WI38 (cell line): Measurements from ENCODE around the gene DOCK1.

Experiments used
- H3K4me3 ChIP-seq: 2 replicates; pipeline ENCODE4 v1.5.1; 2011; ENCODE audit warnings: low read depth, mild to moderate bottlenecking, control low read depth, low read length
- CTCF ChIP-seq: IDR thresholded peaks from 2 replicates; pipeline ENCODE4 v1.5.1; 2012; ENCODE audit warnings: low read depth, mild to moderate bottlenecking, control low read depth, low read length

Gene DOCK1

GRCh38 chr10:127415116-127415515 lies 509.9 kb downstream of the DOCK1 start:
- no peak for TF ChIP-seq CTCF
- no peak overlapping the region for H3K4me3 ChIP-seq

DNA sequence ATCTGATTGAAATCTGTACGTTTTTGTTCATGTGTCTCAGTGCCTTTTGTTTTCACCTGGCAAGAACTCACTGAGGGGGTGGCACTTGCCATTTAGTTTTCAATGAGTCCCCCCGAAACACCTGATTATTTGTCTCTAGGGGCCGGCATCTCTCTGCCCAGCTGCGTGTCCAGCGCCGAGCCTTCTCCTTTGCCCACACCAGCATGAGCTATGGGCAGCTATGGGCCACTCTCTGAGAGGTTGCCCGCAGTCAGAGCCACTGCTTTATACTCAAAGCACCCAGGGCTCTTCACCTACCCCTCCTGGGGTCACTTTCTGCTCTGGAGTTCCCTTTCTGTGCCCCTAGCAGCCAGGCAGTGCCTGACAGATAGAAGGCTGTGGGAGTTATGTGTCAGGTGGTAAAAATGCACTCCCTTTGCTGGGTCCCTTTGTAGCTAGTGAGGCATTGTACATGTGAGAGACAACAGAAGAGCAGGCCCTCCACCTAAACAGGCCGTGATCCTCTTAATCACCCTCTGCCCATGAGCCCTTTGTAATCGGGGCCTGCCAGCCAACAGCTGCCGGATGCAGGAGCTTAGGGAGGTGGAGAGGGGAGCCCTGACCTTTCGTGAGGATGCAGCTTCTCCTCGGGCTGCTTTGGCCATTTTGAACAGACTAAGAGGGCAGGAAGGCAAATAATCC lies 510.8 kb downstream of the DOCK1 start:
- H3K4me3 ChIP-seq: no peak overlapping the region
- TF ChIP-seq CTCF: no peak

DNA sequence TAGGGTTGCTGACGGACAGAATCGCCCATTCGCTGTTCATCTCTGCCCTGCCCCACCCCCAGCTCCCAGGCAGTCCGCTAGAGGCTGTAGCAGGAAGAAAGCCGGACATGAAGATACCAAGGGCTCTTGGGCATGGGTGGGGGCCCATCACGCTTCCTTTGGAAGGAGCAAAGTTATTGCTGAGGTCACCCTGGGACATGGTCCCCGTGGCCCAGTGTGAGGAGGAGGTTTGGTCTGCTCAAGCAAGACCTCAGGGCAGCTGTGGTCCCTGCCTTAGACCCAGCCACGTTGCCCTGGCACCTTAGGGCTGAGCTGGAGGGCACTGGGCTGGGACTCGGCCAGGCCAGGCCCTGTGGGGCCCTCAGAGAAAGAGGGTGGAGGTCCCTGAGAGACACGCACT lies 511.8 kb downstream of the DOCK1 start:
- TF ChIP-seq CTCF: no peak
- H3K4me3 ChIP-seq: no peak overlapping the region

GRCh38 chr10:127417686-127418401 lies 512.6 kb downstream of the DOCK1 start:
- no peak overlapping the region for H3K4me3 ChIP-seq
- TF ChIP-seq CTCF: no peak

- no peak overlapping the region for H3K4me3 ChIP-seq
- TF ChIP-seq CTCF: no peak
Observed at GRCh38 chr10:127418536-127419168, 513.4 kb downstream of the DOCK1 start.

DNA sequence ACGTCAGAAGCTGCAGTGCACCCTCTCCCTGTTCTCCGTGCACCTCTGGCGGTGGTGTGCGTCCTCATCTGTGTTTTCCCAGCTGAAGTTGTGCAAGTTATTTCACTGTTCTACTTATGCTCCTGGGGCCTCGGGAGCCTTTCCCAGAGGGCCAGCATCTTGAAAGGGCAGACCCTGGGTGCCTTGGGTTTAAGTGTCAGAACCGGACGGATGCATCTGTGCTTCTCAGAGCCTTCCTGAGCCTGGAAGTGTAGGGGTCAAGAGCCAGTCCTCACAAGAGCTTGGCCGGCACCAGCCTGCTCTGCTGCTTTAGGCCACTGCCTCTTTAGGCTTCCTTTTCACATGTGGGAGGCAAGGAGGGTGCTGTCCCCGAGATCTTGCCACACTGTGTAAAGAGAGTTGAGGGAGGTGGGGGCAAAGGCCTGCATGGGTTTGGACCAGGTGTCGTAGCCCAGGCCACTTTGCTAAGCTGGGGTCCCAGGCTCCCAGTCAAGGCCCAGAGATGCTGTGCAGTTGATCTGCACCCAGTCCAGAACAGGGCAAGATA lies 515.0 kb downstream of the DOCK1 start:
- H3K4me3 ChIP-seq: no peak overlapping the region
- no peak for TF ChIP-seq CTCF
